ENCODE results near the gene TPRG1. TPM values are rescaled to one million over a fixed set of nuclear protein-coding genes. Genes with fewer than 3 reads are reported as not detected.

The TPRG1 gene
- total and polyA plus RNA-seq, 2 of the 8 experiments (the other 6 are each of a cell fraction or from before 2014, with no cell fraction given) = 0.37 to 0.47 TPM

GRCh38 chr3:189363590-189364255, 192.0 kb downstream of the TPRG1 start (continued):
- TF ChIP-seq ATF2 (IDR thresholded peaks at IDR 0.05; ENCODE audit: low read length) (no peak), KDM4A (IDR thresholded peaks at IDR 0.05; ENCODE audit: low read depth, low read length, severe bottlenecking) (no peak), KDM5A (IDR thresholded peaks at IDR 0.05; ENCODE audit: low read length) (no peak), PHF8 (conservative IDR thresholded peaks at IDR 0.05; ENCODE audit: low read depth, low read length) (no peak), GABPA (IDR thresholded peaks at IDR 0.05; ENCODE audit: borderline replicate concordance, insufficient read depth, low read length) (no peak), SIN3A (conservative IDR thresholded peaks at IDR 0.05 in 1 of 2, IDR thresholded peaks at IDR 0.05 in 1 of 2; ENCODE audit: low read depth in 1 of 2, low read length in 2 of 2) (no peak)

Data from H1 (cell line).